Keratinocyte (primary cell): ENCODE results near the gene CABLES2.

ENCODE experiments used
- CTCF ChIP-seq, 3 experiments: IDR thresholded peaks in 1 of 3; conservative IDR thresholded peaks in 1 of 3; optimal IDR thresholded peaks in 1 of 3; 2 replicates in 2 of 3; 3 replicates in 1 of 3; pipeline versions ENCODE3 to v1.5.1; 2011; ENCODE audit warnings: low read length in 3 of 3, mild to moderate bottlenecking in 3 of 3, moderate library complexity in 2 of 3, control low read depth in 1 of 3, inconsistent platforms in 1 of 3; ENCODE audit not compliant: insufficient read depth in 2 of 3; ENCODE audit errors: extremely low read depth in 1 of 3
- EZH2 ChIP-seq: IDR thresholded peaks from one replicate; pipeline ENCODE4 v1.6.1; 2012; ENCODE audit warnings: inconsistent platforms, mild to moderate bottlenecking, low read length, moderate library complexity

GRCh38 chr20:62367136-62367632 lies 39.9 kb downstream of the CABLES2 start, which contains the start of gene LAMA5:
- TF ChIP-seq CTCF (optimal IDR thresholded peaks at IDR 0.05 in 1 of 3, IDR thresholded peaks at IDR 0.05 in 1 of 3, conservative IDR thresholded peaks at IDR 0.05 in 1 of 3; ENCODE audit: extremely low read depth in 1 of 3, insufficient read depth in 2 of 3, low read length in 3 of 3) (no peak), EZH2 (no peak)
